ENCODE results near the gene SLIRP. TPM values are rescaled to one million over a fixed set of nuclear protein-coding genes. Genes with fewer than 3 reads are reported as not detected.

SLIRP gene
- total and polyA plus RNA-seq, 7 donors: 129 to 578 (median 185) TPM

DNA sequence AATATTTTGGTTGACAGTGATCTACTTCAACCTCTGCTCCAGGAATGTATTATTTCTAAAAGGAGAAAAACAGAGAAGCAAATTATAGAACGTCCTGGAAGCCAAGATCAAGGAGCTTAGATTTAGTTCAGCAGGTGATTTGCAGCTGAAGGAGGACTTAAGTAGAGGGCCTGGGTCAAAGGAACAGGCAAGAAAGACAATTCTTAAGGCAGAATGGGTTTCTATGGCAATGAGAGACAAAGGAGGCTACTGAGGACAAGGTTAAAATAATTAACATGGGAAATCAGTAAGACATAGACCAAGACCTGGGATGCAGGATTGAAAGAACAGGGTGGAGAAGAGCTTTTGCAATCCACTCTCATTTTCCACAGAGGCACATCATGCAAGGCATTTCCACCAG, 55.4 kb downstream of the SLIRP start:
- WGBS, 3 donors: 53 to 54% (median 54%) methylated on average over 1 of the region's 1 CpG
- DNase-seq (no peak), ATAC-seq (no peak)
- intact Hi-C loops (cut with DNase I): no loop called here
- no peaks in the 10 kb centered on the region for H3K9me3 ChIP-seq
- H3K4me1 ChIP-seq: peaks cover 20% of the 10 kb centered on the region
- H3K27ac ChIP-seq: no peak overlapping the region
- TF ChIP-seq, protein P1, sequence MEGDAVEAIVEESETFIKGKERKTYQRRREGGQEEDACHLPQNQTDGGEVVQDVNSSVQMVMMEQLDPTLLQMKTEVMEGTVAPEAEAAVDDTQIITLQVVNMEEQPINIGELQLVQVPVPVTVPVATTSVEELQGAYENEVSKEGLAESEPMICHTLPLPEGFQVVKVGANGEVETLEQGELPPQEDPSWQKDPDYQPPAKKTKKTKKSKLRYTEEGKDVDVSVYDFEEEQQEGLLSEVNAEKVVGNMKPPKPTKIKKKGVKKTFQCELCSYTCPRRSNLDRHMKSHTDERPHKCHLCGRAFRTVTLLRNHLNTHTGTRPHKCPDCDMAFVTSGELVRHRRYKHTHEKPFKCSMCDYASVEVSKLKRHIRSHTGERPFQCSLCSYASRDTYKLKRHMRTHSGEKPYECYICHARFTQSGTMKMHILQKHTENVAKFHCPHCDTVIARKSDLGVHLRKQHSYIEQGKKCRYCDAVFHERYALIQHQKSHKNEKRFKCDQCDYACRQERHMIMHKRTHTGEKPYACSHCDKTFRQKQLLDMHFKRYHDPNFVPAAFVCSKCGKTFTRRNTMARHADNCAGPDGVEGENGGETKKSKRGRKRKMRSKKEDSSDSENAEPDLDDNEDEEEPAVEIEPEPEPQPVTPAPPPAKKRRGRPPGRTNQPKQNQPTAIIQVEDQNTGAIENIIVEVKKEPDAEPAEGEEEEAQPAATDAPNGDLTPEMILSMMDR (IDR thresholded peaks at IDR 0.05): no peak
- no peaks in the 10 kb centered on the region for H3K36me3 ChIP-seq (ENCODE audit: insufficient read depth in 1 of 2, low read depth in 1 of 2)
- no peak overlapping the region for H3K4me3 ChIP-seq
- no peaks in the 10 kb centered on the region for H3K27me3 ChIP-seq (ENCODE audit: insufficient read depth in 3 of 3, low read length in 2 of 3)

DNA sequence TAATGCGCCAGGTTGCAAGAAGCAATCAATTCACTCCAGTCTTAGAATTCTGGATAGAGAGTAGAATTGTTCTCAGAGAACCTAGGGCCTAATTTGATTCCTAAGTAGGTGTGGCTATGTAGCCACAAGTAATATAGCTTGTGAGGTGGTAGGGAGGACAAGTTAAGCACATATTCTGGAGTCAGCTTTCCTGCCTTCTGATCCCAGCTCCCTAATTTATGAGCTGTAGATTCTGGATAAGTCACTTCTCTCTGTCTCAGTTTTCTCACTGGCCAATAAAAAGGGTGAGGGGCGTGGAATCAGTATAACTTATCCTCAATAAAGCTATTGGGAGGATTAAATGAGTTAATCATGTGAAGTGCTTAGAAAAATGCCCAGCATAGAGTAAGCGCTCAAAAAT, 56.1 kb downstream of the SLIRP start:
- no peaks in the 10 kb centered on the region for H3K9me3 ChIP-seq
- 75 to 80% (median 76%) methylated on average over 3 of the region's 3 CpGs for WGBS, 3 donors
- intact Hi-C loops (cut with DNase I): no loop called here

More for the DNA sequence above, 56.1 kb downstream of the SLIRP start:
- ATAC-seq (no peak), DNase-seq (no peak)
- H3K4me1 ChIP-seq: peaks cover 13% of the 10 kb centered on the region
- H3K36me3 ChIP-seq (ENCODE audit: insufficient read depth in 1 of 2, low read depth in 1 of 2): no peaks in the 10 kb centered on the region
- no peak overlapping the region for H3K4me3 ChIP-seq
- no peaks in the 10 kb centered on the region for H3K27me3 ChIP-seq (ENCODE audit: insufficient read depth in 3 of 3, low read length in 2 of 3)
- no peak overlapping the region for H3K27ac ChIP-seq
- TF ChIP-seq, protein P1 (IDR thresholded peaks at IDR 0.05): no peak

Other genes with a start within 250 kb of the SLIRP start
- not detected for gene ISM2, start 209.3 kb upstream of the SLIRP start, total RNA-seq
- gene ISM2, start 209.3 kb upstream of the SLIRP start, polyA plus RNA-seq: under 1 TPM in 1 of 3 donors, not detected in 2; 0.04 TPM
- gene SPTLC2, start 91.5 kb upstream of the SLIRP start, total RNA-seq: 1 to 10 TPM; 5.8 to 9.0 (median 6.6) TPM
- gene SPTLC2, start 91.5 kb upstream of the SLIRP start, polyA plus RNA-seq: 1 to 10 TPM; 2.4 to 5.5 (median 4.5) TPM
- 10 to 100 TPM in 2 of 4 donors, 1 to 10 TPM in 2; 7.7 to 14.9 (median 10.4) TPM for gene ALKBH1, start 80 bp upstream of the SLIRP start, total RNA-seq
- gene ALKBH1, start 80 bp upstream of the SLIRP start, polyA plus RNA-seq: 10 to 100 TPM in 1 of 3 donors, 1 to 10 TPM in 2; 8.7 to 17.6 (median 9.8) TPM
- 10 to 100 TPM; 50.4 to 95.0 (median 66.4) TPM for gene SNW1, start 53.1 kb downstream of the SLIRP start, total RNA-seq
- gene SNW1, start 53.1 kb downstream of the SLIRP start, polyA plus RNA-seq: 10 to 100 TPM; 49.2 to 83.7 (median 60.3) TPM
- 1 to 10 TPM; 3.8 to 6.6 (median 5.4) TPM for gene ADCK1, start 92.0 kb downstream of the SLIRP start, total RNA-seq
- 1 to 10 TPM; 7.2 to 9.1 (median 8.9) TPM for gene ADCK1, start 92.0 kb downstream of the SLIRP start, polyA plus RNA-seq